Activated CD4-positive, CD25-positive, alpha-beta regulatory T cell (primary cell): ENCODE results near the gene PARD6G.

ENCODE experiments used
- DNase-seq, 4 experiments: peaks; one replicate each; lab custom pipeline; 2025; lab: John Stamatoyannopoulos, UW

Gene PARD6G

DNA sequence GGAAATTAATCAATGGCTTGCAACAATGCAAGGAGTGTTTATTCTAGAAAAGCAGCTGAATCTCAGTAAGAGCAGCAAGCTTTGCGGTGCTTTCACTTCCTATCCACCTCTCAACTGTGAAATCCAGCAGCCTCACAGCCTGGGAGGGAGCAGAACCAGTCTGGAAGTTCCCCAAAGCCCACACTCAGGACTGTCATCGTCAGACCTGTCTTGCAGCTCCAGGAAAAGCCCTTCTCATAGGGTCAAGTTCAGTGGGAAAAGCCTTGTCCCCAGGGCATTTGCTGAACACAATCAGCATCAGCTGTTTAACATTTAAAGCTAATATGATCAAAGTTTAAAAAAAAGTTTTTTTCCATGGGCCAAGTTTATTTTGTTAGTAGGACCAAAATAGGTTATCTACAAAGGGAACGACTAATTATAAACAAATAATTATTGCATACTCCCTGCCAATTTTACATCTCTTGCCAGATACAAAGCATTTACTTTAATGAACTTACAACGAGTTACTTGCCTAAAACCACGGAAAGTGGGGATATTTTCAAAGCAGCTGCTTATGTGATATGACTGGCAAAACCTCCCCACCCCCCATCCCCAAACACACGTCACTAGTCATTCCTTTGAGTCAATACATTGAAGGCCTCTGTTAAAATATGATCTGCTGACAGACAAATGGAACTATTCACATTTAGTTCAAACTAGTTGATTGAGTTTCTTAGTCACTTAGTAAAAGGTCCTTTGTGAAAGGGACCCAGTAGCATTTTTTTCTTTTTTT is 36.8 kb downstream of the PARD6G start:
- no peak for DNase-seq

DNA sequence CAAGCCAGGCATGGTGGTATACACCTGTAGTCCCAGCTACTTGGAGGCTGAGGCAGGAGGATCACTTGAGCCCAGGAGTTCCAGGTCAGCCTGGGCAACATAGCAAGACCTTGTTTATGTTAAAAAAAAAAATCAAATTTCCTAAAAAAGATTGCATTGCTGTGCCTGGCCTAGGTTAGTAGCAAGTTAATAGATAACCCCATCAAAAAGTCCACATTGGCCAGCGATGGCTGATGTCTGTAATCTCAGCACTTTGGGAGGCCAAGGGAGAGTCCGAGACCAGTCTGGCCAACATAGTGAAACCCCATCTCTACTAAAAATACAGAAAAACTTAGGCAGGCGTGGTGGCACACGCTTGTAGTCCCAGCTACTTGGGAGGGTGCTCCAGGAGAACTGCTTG is 38.7 kb downstream of the PARD6G start:
- no peak for DNase-seq

DNA sequence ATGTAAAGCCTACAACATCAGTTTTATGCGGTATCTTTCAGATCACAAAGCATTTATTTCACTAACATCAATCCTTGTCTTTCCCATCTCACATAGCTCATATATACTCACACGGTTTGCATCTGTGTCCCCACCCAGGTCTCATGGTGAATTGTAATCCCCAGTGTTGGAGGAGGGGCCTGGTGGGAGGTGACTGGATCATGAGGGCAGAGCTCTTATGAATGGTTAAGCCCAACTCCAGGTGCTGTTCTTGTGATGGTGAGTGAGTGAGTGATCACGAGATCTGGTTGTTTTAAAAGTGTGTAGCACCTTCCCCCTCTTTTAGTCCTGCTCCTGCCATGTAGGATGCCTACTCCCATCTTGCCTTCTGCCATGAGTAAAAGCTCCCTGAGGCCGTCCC is 42.0 kb downstream of the PARD6G start:
- DNase-seq = no peak

DNA sequence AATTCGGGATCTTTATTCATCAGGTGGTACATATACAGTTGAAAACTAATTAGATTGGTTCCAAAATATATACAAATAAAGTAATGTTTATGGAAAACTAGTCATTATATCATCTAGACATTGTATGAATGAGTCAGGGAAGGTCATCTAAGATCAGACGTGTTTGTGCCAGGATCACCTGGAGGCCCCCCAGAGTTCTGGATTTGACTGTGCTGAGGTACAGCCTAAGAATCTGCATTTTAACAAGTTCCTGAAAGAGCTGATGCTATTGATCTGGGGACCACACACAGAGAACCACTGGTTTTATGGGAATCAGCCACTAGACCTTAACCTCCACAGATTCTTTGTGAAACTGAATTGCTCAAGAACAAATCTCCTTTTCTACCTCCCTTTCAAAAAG is 43.2 kb downstream of the PARD6G start:
- DNase-seq = no peak

DNA sequence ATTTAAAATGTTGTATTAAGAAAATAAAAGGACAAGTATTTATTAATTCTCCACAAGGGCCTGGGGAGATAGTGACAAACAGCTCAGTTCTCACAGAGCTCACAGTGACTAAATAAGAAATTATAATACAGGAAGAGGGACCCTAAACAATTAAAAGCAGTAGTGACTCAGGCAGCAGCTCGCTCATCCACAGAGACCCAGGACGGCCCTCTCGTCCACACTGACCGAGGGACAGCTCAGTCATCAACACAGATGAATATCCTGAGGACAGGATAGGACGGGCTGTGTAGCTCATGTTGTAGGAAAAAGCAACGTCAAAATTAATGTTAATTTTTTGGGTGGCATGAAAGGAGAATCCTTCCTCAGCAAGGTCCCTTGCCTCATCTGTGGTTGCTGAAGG is 44.1 kb downstream of the PARD6G start:
- DNase-seq = no peak

- no peak for DNase-seq
These were observed 44.9 kb downstream of the PARD6G start for GRCh38 chr18:80202264-80202998.

- no peak for DNase-seq
These were observed 45.6 kb downstream of the PARD6G start for GRCh38 chr18:80201739-80202138.

DNA sequence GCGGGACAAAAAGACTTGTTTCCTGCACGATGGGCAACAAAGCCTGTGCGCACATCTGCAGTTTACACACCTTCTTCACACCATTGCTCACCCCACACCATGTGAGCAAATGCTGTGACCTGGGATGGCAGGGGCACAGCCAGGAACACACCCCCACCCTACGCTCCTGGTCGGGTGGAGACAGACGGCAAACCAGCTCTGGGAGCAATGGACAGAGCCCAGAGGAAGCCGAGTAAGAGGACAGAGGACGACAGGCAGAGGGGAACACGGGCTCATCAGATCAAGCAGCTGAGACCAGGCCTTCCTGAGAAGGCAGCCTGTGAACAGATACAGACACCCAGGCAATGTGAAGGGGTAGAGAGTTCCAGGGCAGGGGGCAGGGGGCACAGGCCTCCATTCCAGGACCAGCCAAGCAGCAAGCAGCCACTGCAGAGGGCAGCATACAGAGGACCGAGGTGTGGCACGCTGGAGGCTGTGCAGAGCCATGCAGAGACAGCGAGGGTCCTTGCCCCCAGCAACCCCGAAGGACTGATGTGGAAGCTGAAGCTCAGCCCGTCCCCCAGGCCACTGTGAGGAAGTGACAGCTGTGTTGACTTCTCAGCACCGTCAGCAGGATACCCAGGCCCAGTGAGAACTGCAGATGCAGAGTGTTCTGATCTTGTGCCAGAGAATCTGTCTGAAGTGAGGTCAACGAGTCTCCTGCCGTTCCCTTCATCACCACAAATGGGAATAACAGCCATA is 46.2 kb downstream of the PARD6G start:
- no peak for DNase-seq

GRCh38 chr18:80200171-80200931 is 47.0 kb downstream of the PARD6G start:
- no peak for DNase-seq

DNA sequence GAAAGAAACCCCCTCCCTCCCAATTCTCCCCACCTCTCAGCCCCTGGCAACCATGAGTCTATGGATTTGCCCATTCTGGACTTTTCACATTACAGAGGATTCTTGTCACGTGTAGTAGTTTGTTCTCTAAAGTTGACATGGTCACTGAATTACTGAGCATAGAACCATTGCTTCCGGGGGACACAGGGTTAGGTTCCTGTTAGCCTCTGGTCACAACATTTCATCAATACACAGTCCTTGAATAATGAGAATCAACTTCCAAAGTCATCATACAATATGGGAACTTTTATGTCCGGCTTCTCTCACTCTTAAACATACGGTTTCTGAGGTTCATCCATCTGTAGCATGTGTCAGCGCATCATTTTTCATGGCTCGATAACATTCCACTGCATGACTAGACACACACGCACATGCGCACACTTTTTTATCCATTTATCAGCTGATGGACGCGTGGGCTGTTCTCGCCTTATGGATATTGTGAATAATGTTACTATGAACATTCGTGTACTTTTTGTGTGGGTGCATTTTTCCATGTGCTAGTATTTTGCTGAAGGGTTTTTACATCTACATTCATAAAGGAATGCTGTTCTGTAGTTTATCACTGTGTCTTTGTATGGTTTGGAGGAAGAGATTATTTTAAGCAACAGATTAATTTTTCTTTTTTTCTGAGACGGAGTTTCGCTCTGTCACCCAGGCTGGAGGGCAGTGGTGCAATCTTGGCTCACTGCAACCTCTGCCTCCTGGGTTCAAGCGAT is 48.1 kb downstream of the PARD6G start:
- DNase-seq = no peak

DNA sequence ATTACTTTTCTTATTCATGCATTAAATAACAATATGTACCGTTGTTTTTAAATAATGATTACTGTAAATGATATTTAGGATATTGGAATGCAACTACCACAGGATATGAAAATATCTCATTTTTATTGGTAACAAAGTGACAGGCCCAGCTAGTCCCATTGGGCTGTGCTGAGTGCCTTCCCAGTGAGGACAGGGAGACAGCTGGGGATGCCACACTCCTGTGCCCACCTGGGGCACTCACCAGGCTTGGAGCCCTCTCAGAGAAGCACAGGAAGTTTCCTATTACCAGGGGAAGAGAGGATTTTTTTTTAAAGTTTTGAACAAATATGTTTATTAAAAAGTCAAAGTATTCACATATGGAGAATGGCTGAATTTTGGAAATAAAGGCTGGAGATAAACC is 48.9 kb downstream of the PARD6G start:
- no peak for DNase-seq

DNA sequence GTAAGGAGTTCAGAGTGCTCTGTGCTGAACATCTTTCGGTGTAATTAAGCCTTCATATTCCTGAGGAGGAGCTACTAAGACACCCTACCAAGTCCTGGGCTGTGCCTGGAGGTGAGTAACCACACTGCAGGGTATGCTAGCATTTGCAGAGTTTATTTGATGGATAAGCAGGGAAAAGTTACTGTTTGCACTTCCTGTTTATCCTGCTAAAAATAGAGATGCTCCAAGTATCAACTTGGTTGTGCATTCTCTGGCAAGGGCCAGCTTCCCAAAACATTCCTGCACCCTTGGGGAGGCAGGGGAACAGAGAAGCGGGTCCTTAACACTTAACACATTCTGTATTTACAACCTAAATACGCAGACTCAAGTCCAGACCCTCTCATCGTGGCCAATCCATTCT is 49.8 kb downstream of the PARD6G start:
- DNase-seq = no peak

DNA sequence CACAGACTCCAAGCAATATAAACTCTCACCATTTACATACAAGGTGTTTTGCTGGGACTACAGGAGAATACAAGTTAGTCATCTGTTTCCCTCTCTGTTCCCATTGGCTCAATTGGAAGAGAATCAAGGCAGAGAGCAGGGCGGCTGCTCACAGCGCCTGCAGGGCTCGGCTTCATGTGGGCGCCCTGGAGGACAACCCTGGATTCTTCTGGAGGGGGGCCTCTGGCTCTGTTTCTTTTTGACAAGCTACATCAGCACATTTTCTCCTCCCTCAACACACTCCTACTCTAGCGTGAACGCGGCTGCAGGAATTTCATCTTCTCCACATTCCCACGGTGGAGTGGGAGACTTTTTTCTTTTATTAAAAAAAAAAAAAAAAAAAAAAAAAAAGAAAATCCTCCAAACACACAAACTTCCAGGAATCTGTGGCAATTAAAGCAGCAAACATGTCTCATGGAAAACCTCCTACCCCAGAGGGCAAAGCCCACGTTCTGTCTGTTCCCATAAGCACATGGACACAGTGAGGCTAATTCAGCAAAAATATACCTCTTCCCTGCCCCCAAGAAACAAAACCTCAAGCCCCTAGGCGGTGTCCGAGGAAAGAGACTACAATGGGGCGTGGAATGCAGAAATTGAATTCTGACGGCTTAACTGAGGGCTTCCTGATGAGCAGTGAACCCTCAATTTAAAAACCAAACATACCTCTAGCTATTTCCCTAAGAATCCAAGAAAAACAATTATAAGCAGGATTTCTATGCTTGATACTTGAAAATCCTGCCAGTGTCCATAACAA is 50.6 kb downstream of the PARD6G start:
- no peak for DNase-seq

DNA sequence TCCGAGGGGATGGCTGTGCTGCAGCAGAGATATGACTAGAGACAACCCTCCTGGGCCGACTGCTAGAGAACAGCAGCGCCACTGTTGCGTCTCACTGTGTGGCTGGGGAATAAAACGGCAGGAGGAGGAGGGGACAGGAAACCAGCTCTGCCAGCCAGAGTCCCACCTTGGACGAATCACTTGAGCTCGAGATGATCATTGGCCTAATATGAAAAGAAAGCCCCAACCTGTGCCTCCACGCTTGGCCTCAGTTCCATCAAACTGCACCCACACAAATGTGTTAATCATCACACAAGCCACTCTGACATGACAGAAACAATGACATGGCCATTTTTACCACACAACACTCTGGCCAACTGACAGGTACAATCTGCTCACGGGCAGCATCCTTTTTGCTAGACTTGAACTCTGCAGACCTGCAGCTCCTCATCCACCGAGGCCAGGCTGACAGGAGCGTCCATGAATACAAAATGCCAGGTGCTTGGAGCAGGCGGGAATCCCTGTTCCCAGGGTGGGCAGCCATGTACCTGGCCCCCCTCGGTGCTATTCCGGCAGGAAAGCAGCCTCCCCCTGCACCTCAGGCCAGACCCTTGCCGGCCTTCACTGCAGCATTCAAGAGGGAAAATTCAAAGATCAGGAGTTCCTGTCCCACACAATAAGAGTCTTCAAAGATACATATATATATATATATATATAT is 52.3 kb downstream of the PARD6G start:
- no peak for DNase-seq

GRCh38 chr18:80193701-80194100 is 53.6 kb downstream of the PARD6G start:
- DNase-seq = no peak

GRCh38 chr18:80192653-80193385 is 54.5 kb downstream of the PARD6G start:
- DNase-seq = no peak

DNA sequence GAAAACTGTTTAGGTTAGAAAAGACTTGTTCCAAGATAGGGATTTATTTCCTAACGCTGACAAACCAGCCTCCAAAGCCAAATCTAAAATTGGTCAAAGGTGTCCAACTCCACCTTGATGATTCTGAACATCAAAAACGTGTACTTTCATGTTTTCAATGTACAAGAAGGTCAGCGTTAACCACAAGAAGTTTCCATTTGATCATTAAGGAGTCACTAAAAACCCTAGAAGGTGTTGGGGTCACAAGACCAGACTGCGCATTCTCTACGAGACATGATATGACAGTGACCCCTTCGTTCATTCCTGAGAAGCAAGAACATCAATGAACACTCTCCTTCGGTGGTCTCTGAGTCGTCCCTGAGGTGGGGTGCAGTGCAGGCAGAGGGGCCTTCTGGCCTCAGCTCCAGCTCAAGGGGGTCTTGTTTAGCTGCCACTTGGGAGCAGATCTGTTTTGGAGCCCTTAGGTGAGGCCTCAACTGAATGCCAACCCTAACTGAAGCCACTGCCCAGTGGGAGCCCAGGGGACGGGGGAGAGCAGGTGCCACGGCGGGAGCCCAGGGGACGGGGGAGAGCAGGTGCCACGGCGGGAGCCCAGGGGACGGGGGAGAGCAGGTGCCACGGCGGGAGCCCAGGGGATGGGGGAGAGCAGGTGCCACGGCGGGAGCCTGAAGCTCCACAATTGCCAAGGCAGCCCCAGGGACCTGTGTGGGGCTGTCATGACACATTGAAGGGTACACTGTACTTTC is 55.2 kb downstream of the PARD6G start:
- DNase-seq = no peak

GRCh38 chr18:80191264-80191663 is 56.0 kb downstream of the PARD6G start:
- DNase-seq = no peak

- DNase-seq = no peak
These were observed 57.0 kb downstream of the PARD6G start for GRCh38 chr18:80190311-80190710.
